Nephron progenitor cell (in vitro differentiated cells): ENCODE results near the gene ARHGEF2.
A peak's percentile ranks its signal among the peaks of the same experiment; 100 is the strongest.

Experiments used
- DNase-seq: peaks from one replicate; pipeline ENCODE4 v3.0.0; 2021
- H3K27ac Mint-ChIP-seq: 2 replicates; pipeline ENCODE4 v1.8.0; 2021; ENCODE audit warnings: mild to moderate bottlenecking, moderate library complexity, mixed read lengths
- H3K27me3 Mint-ChIP-seq: 2 replicates; pipeline ENCODE4 v1.8.0; 2021; ENCODE audit warnings: mild to moderate bottlenecking, low read depth, mixed read lengths; ENCODE audit not compliant: poor library complexity
- H3K36me3 Mint-ChIP-seq: 2 replicates; pipeline ENCODE4 v1.8.0; 2021; ENCODE audit warnings: low read depth, mixed read lengths
- H3K4me1 Mint-ChIP-seq: 2 replicates; pipeline ENCODE4 v1.8.0; 2021; ENCODE audit warnings: mixed read lengths
- H3K4me3 Mint-ChIP-seq: 2 replicates; pipeline ENCODE4 v1.8.0; 2021; ENCODE audit warnings: mild to moderate bottlenecking, moderate library complexity, mixed read lengths
- H3K9me3 Mint-ChIP-seq: 2 replicates; pipeline ENCODE4 v1.8.0; 2021; ENCODE audit warnings: mild to moderate bottlenecking, moderate library complexity, mixed read lengths
- CTCF ChIP-seq: fragments of 200-600 bp; sonication (generic); IDR thresholded peaks from 2 replicates; pipeline ENCODE4 v1.5.0; 2021; ENCODE audit warnings: antibody characterized with exemption

ARHGEF2 gene

GRCh38 chr1:156001662-156002171 is 23.4 kb upstream of the ARHGEF2 start:
- no peak for TF ChIP-seq CTCF
- DNase-seq: no peak
- peaks cover 3% of the 10 kb centered on the region for H3K36me3 Mint-ChIP-seq
- H3K4me3 Mint-ChIP-seq: no peak overlapping the region
- peaks cover 2% of the 10 kb centered on the region for H3K27me3 Mint-ChIP-seq
- no peaks in the 10 kb centered on the region for H3K9me3 Mint-ChIP-seq
- peak overlapping the region; percentile 64 for H3K27ac Mint-ChIP-seq
- peaks cover 37% of the 10 kb centered on the region for H3K4me1 Mint-ChIP-seq

GRCh38 chr1:156001021-156001661 is 22.8 kb upstream of the ARHGEF2 start:
- TF ChIP-seq CTCF: no peak
- Mint-ChIP-seq H3K4me1 (peaks cover 40% of the 10 kb centered on the region), H3K9me3 (no peaks in the 10 kb centered on the region), H3K27me3 (peaks cover 2% of the 10 kb centered on the region), H3K36me3 (no peaks in the 10 kb centered on the region), H3K4me3 (no peak overlapping the region), H3K27ac (peak overlapping the region; percentile 85)
- no peak for DNase-seq

GRCh38 chr1:155999964-156000363 is 21.6 kb upstream of the ARHGEF2 start:
- no peak for DNase-seq
- no peak for TF ChIP-seq CTCF
- Mint-ChIP-seq H3K4me3 (no peak overlapping the region), H3K4me1 (peaks cover 39% of the 10 kb centered on the region), H3K27ac (no peak overlapping the region), H3K27me3 (peaks cover 6% of the 10 kb centered on the region), H3K9me3 (no peaks in the 10 kb centered on the region), H3K36me3 (no peaks in the 10 kb centered on the region)

- DNase-seq: no peak
- TF ChIP-seq CTCF: no peak
- H3K4me1 Mint-ChIP-seq: peaks cover 32% of the 10 kb centered on the region
- no peaks in the 10 kb centered on the region for H3K9me3 Mint-ChIP-seq
- H3K27me3 Mint-ChIP-seq: peaks cover 3% of the 10 kb centered on the region
- H3K4me3 Mint-ChIP-seq: no peak overlapping the region
- H3K36me3 Mint-ChIP-seq: no peaks in the 10 kb centered on the region
- no peak overlapping the region for H3K27ac Mint-ChIP-seq
These were observed 17.8 kb upstream of the ARHGEF2 start for GRCh38 chr1:155996166-155996565.

GRCh38 chr1:155993595-155993994 is 15.2 kb upstream of the ARHGEF2 start:
- no peak overlapping the region for H3K4me3 Mint-ChIP-seq
- no peaks in the 10 kb centered on the region for H3K36me3 Mint-ChIP-seq
- H3K27ac Mint-ChIP-seq: peak overlapping the region; percentile 68
- H3K9me3 Mint-ChIP-seq: no peaks in the 10 kb centered on the region
- no peak for DNase-seq
- TF ChIP-seq CTCF: no peak
- peaks cover 49% of the 10 kb centered on the region for H3K4me1 Mint-ChIP-seq
- H3K27me3 Mint-ChIP-seq: peaks cover 7% of the 10 kb centered on the region
